D721Med (cell line): ENCODE results near the gene DOCK4.

Experiments used
- DNase-seq: peaks from one replicate; pipeline ENCODE4 v3.0.0; 2011; ENCODE audit warnings: low spot score; ENCODE audit not compliant: insufficient read length
- FAIRE-seq: peaks from 2 replicates; lab custom pipeline; 2011; peaks lifted over from hg19 to GRCh38; lab: Jason Lieb, UNC
- CTCF ChIP-seq: IDR thresholded peaks from 2 replicates; pipeline ENCODE4 v1.5.1; 2012; ENCODE audit warnings: mild to moderate bottlenecking, control low read depth; ENCODE audit not compliant: insufficient read depth; ENCODE audit errors: missing control alignments

DOCK4 gene

GRCh38 chr7:111803015-111803758 is 403.0 kb downstream of the DOCK4 start:
- no peak for DNase-seq
- FAIRE-seq, result no peak
- TF ChIP-seq CTCF, result no peak

GRCh38 chr7:111802194-111802772 is 403.9 kb downstream of the DOCK4 start:
- DNase-seq, result no peak
- no peak for FAIRE-seq
- TF ChIP-seq CTCF, result no peak

GRCh38 chr7:111801277-111801676 is 404.9 kb downstream of the DOCK4 start:
- FAIRE-seq (no peak), DNase-seq (no peak)
- no peak for TF ChIP-seq CTCF

- DNase-seq, result no peak
- TF ChIP-seq CTCF, result no peak
- no peak for FAIRE-seq
These were observed 409.5 kb downstream of the DOCK4 start for GRCh38 chr7:111796671-111797070.

GRCh38 chr7:111789870-111790269 is 416.3 kb downstream of the DOCK4 start:
- DNase-seq (no peak), FAIRE-seq (no peak)
- TF ChIP-seq CTCF, result no peak

- TF ChIP-seq CTCF, result no peak
- FAIRE-seq (no peak), DNase-seq (no peak)
These were observed 417.2 kb downstream of the DOCK4 start for GRCh38 chr7:111789048-111789320.
